HG03558 (cell line): ENCODE data around the gene ABHD4.
"Not testable (repeated sequence)": the region's sequence is repeated elsewhere in the genome, so short reads cannot be mapped to it uniquely, and the experiment has no call there.

Experiments
- ATAC-seq: cut with Tn5 transposase; IDR thresholded peaks from one replicate; pipeline ENCODE4 v1.9.1; 2021; ENCODE audit warnings: moderate number of reproducible peaks; ENCODE audit not compliant: unreplicated experiment; ENCODE audit errors: extremely low read depth

Gene ABHD4

GRCh38 chr14:22561366-22561660 lies 36.8 kb upstream of the ABHD4 start:
- ATAC-seq, result no peak

GRCh38 chr14:22561661-22562579 lies 36.2 kb upstream of the ABHD4 start:
- ATAC-seq, result no peak

- no peak for ATAC-seq
These were observed 34.1 kb upstream of the ABHD4 start for GRCh38 chr14:22563987-22564386.

GRCh38 chr14:22564463-22564862 lies 33.6 kb upstream of the ABHD4 start:
- ATAC-seq, result no peak

- ATAC-seq, result no peak
These were observed 32.6 kb upstream of the ABHD4 start for GRCh38 chr14:22565391-22565945.

- ATAC-seq, result not testable (repeated sequence)
These were observed 31.8 kb upstream of the ABHD4 start for GRCh38 chr14:22566266-22566665.

GRCh38 chr14:22566845-22567244 lies 31.3 kb upstream of the ABHD4 start:
- ATAC-seq, result no peak

- ATAC-seq, result no peak
These were observed 30.7 kb upstream of the ABHD4 start for GRCh38 chr14:22567437-22567836.

GRCh38 chr14:22569106-22569736 lies 28.9 kb upstream of the ABHD4 start:
- ATAC-seq, result no peak

GRCh38 chr14:22569737-22570131 lies 28.4 kb upstream of the ABHD4 start:
- ATAC-seq, result no peak

GRCh38 chr14:22570132-22570949 lies 27.8 kb upstream of the ABHD4 start:
- ATAC-seq, result peak; percentile 38

- ATAC-seq, result no peak
These were observed 25.5 kb upstream of the ABHD4 start for GRCh38 chr14:22572562-22573058.

- no peak for ATAC-seq
These were observed 24.3 kb upstream of the ABHD4 start for GRCh38 chr14:22573804-22574203.

GRCh38 chr14:22577334-22577908 lies 20.7 kb upstream of the ABHD4 start:
- ATAC-seq, result no peak

GRCh38 chr14:22579236-22579635 lies 18.9 kb upstream of the ABHD4 start:
- no peak for ATAC-seq

- ATAC-seq, result no peak
These were observed 18.2 kb upstream of the ABHD4 start for GRCh38 chr14:22579881-22580280.

- no peak for ATAC-seq
These were observed 17.5 kb upstream of the ABHD4 start for GRCh38 chr14:22580625-22581024.

- no peak for ATAC-seq
These were observed 14.1 kb upstream of the ABHD4 start for GRCh38 chr14:22583994-22584393.

- no peak for ATAC-seq
These were observed 10.9 kb upstream of the ABHD4 start for GRCh38 chr14:22587247-22587646.
